Measurements from ENCODE around the gene CNTRL.

- TF ChIP-seq POLR2AphosphoS5 (IDR thresholded peaks at IDR 0.05; ENCODE audit: low read depth, low read length) (no peak), POLR2A (IDR thresholded peaks at IDR 0.05; ENCODE audit: low read depth, low read length) (no peak), TAF1 (IDR thresholded peaks at IDR 0.05; ENCODE audit: borderline replicate concordance, low read depth, low read length) (no peak)
Observed at GRCh38 chr9:121082075-121082474, 7.3 kb downstream of the CNTRL start.

Measured in GM12892 (cell line).